Measurements from ENCODE around the gene STAG1. TPM values are rescaled to one million over a fixed set of nuclear protein-coding genes. Genes with fewer than 3 reads are reported as not detected.

The STAG1 gene
- total and polyA plus RNA-seq, 4 donors = 4.6 to 28.0 (median 16.6) TPM

DNA sequence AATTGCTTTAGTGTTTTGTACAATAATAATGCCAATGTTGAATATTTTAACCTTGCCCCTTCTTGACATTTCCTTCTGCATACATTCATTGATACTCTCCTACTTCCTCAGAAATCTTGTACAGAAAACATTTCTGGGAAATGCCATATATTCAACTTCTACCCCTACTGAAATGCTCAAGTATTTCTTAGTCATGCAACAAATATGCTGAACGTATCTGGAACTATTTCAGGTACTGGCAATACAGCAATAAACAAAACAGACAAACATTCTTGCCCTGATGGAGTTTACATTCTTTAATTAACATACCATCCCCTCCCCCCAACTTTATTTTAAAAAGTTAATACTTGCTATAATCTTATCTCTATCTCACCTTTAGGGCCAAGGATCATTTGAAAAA, 147.2 kb downstream of the STAG1 start:
- Histone ChIP-seq H3K36me3 (ENCODE audit: control insufficient read depth in 4 of 4, insufficient read depth in 3 of 4, low read depth in 1 of 4, low read length in 3 of 4) (peaks cover 0 to 6% (median under 1%) of the 10 kb centered on the region in 4 donors), H3K9me3 (ENCODE audit: control insufficient read depth in 4 of 4, low read length in 3 of 4) (no peaks in the 10 kb centered on the region), H3K27me3 (ENCODE audit: control insufficient read depth in 4 of 4, insufficient read depth in 4 of 4, low read length in 3 of 4) (no peaks in the 10 kb centered on the region), H3K27ac (ENCODE audit: low read depth in 1 of 2, low read length in 2 of 2) (no peak overlapping the region), H3K4me1 (ENCODE audit: control insufficient read depth in 4 of 4, insufficient read depth in 4 of 4, low read length in 3 of 4) (peaks cover 0 to 2% (median 0%) of the 10 kb centered on the region in 4 donors), H3K4me3 (ENCODE audit: low read depth in 1 of 3, low read length in 3 of 3) (no peak overlapping the region), H3K9ac (ENCODE audit: low read depth in 1 of 2, low read length in 2 of 2) (no peak overlapping the region)
- TF ChIP-seq JUND (IDR thresholded peaks at IDR 0.05) (no peak), TAF1 (conservative IDR thresholded peaks at IDR 0.05) (no peak), RXRA (IDR thresholded peaks at IDR 0.05) (no peak), YY1 (IDR thresholded peaks at IDR 0.05) (no peak), FOXA2 (IDR thresholded peaks at IDR 0.05) (no peak), FOXA1 (IDR thresholded peaks at IDR 0.05) (no peak), REST (IDR thresholded peaks at IDR 0.05) (no peak), MAX (IDR thresholded peaks at IDR 0.05) (no peak), GABPA (IDR thresholded peaks at IDR 0.05 in 1 of 2, conservative IDR thresholded peaks at IDR 0.05 in 1 of 2) (no peak), EGR1 (IDR thresholded peaks at IDR 0.05; ENCODE audit: low read depth in 2 of 2) (no peak), ATF3 (IDR thresholded peaks at IDR 0.05) (no peak)
- TF ChIP-seq, protein P1, sequence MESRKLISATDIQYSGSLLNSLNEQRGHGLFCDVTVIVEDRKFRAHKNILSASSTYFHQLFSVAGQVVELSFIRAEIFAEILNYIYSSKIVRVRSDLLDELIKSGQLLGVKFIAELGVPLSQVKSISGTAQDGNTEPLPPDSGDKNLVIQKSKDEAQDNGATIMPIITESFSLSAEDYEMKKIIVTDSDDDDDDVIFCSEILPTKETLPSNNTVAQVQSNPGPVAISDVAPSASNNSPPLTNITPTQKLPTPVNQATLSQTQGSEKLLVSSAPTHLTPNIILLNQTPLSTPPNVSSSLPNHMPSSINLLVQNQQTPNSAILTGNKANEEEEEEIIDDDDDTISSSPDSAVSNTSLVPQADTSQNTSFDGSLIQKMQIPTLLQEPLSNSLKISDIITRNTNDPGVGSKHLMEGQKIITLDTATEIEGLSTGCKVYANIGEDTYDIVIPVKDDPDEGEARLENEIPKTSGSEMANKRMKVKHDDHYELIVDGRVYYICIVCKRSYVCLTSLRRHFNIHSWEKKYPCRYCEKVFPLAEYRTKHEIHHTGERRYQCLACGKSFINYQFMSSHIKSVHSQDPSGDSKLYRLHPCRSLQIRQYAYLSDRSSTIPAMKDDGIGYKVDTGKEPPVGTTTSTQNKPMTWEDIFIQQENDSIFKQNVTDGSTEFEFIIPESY (IDR thresholded peaks at IDR 0.05) = no peak
- DNase-seq (ENCODE audit: low spot score) = no peak
- 90% methylated on average over 1 of the region's 1 CpG for WGBS

- H3K27me3 ChIP-seq (ENCODE audit: control insufficient read depth in 4 of 4, insufficient read depth in 4 of 4, low read length in 3 of 4) = no peaks in the 10 kb centered on the region
- peaks cover 0 to 6% (median under 1%) of the 10 kb centered on the region in 4 donors for H3K36me3 ChIP-seq (ENCODE audit: control insufficient read depth in 4 of 4, insufficient read depth in 3 of 4, low read depth in 1 of 4, low read length in 3 of 4)
- DNase-seq (ENCODE audit: low spot score) = no peak
- no peak overlapping the region for H3K27ac ChIP-seq (ENCODE audit: low read depth in 1 of 2, low read length in 2 of 2)
- no peaks in the 10 kb centered on the region for H3K9me3 ChIP-seq (ENCODE audit: control insufficient read depth in 4 of 4, low read length in 3 of 4)
- TF ChIP-seq YY1 (IDR thresholded peaks at IDR 0.05) (no peak), EGR1 (IDR thresholded peaks at IDR 0.05; ENCODE audit: low read depth in 2 of 2) (no peak), HNF4G (IDR thresholded peaks at IDR 0.05) (no peak), JUND (IDR thresholded peaks at IDR 0.05) (no peak), SP1 (IDR thresholded peaks at IDR 0.05) (no peak), RXRA (IDR thresholded peaks at IDR 0.05) (no peak), GABPA (IDR thresholded peaks at IDR 0.05 in 1 of 2, conservative IDR thresholded peaks at IDR 0.05 in 1 of 2) (no peak), MAX (IDR thresholded peaks at IDR 0.05) (no peak), HNF4A (conservative IDR thresholded peaks at IDR 0.05) (no peak), TAF1 (conservative IDR thresholded peaks at IDR 0.05) (no peak), REST (IDR thresholded peaks at IDR 0.05) (no peak), FOXA1 (IDR thresholded peaks at IDR 0.05) (no peak), ATF3 (IDR thresholded peaks at IDR 0.05) (no peak)
- TF ChIP-seq, protein P1 (IDR thresholded peaks at IDR 0.05) = no peak
- H3K9ac ChIP-seq (ENCODE audit: low read depth in 1 of 2, low read length in 2 of 2) = no peak overlapping the region
- WGBS = 93% methylated on average over 2 of the region's 2 CpGs
- H3K4me1 ChIP-seq (ENCODE audit: control insufficient read depth in 4 of 4, insufficient read depth in 4 of 4, low read length in 3 of 4) = peaks cover 0 to 2% (median 0%) of the 10 kb centered on the region in 4 donors
- H3K4me3 ChIP-seq (ENCODE audit: low read depth in 1 of 3, low read length in 3 of 3) = no peak overlapping the region
Observed at GRCh38 chr3:136602818-136603217, 149.4 kb downstream of the STAG1 start.
